GM13977 (cell line): ENCODE measurements around the gene PRR9.
A peak's percentile ranks its signal among the peaks of the same experiment; 100 is the strongest.

ENCODE experiments used
- DNase-seq: peaks from one replicate; pipeline ENCODE4 v3.0.0; 2012; ENCODE audit warnings: low spot score
- CTCF ChIP-seq: IDR thresholded peaks from 2 replicates; pipeline ENCODE4 v1.5.1; 2012; ENCODE audit warnings: mild to moderate bottlenecking, control low read depth; ENCODE audit not compliant: insufficient read depth; ENCODE audit errors: extremely low read depth, missing control alignments
- in situ Hi-C: fragments of 300-500 bp; cut with MboI; formaldehyde crosslinking; loops from one replicate; pipeline ENCODE4 v1.12.0; 2022; ENCODE audit warnings: low sequenced_read_pairs, low pct_unique_long_range_greater_than_20kb, mixed read lengths, inconsistent platforms; ENCODE audit not compliant: unreplicated experiment

Gene PRR9

GRCh38 chr1:153233448-153233847 is 16.1 kb downstream of the PRR9 start:
- no peak for TF ChIP-seq CTCF
- in situ Hi-C loops: no loop called here
- DNase-seq: no peak

- DNase-seq: no peak
Observed at GRCh38 chr1:153238527-153238926, 21.1 kb downstream of the PRR9 start.

GRCh38 chr1:153242160-153242559 is 24.8 kb downstream of the PRR9 start:
- in situ Hi-C loops: no loop called here
- no peak for TF ChIP-seq CTCF
- DNase-seq: no peak

More at GRCh38 chr1:153238527-153238926, 21.1 kb downstream of the PRR9 start:
- in situ Hi-C loops: no loop called here
- TF ChIP-seq CTCF: peak; percentile 18

- no peak for TF ChIP-seq CTCF
- in situ Hi-C loops: no loop called here
- DNase-seq: no peak
Observed at GRCh38 chr1:153245466-153245865, 28.1 kb downstream of the PRR9 start.

- no peak for TF ChIP-seq CTCF
- in situ Hi-C loops: no loop called here
Observed at GRCh38 chr1:153246018-153246417, 28.6 kb downstream of the PRR9 start.

GRCh38 chr1:153246825-153247224 is 29.4 kb downstream of the PRR9 start:
- TF ChIP-seq CTCF: no peak
- in situ Hi-C loops: no loop called here
- no peak for DNase-seq

More at GRCh38 chr1:153246018-153246417, 28.6 kb downstream of the PRR9 start:
- no peak for DNase-seq
